HG03571 (cell line): ENCODE measurements around the gene PADI2.

Experiments used
- ATAC-seq: cut with Tn5 transposase; IDR thresholded peaks from one replicate; pipeline ENCODE4 v1.9.1; 2021; ENCODE audit not compliant: unreplicated experiment

Gene PADI2

GRCh38 chr1:17116643-17117042, 2.6 kb downstream of the PADI2 start:
- no peak for ATAC-seq

- no peak for ATAC-seq
Observed at GRCh38 chr1:17113963-17114362, 5.3 kb downstream of the PADI2 start.

- no peak for ATAC-seq
Observed at GRCh38 chr1:17112496-17113236, 6.6 kb downstream of the PADI2 start.

GRCh38 chr1:17112076-17112475, 7.2 kb downstream of the PADI2 start:
- ATAC-seq = no peak

- ATAC-seq = no peak
Observed at GRCh38 chr1:17110555-17110926, 8.7 kb downstream of the PADI2 start.

- ATAC-seq = no peak
Observed at GRCh38 chr1:17109892-17110554, 9.2 kb downstream of the PADI2 start.

GRCh38 chr1:17108786-17109185, 10.5 kb downstream of the PADI2 start:
- no peak for ATAC-seq

- ATAC-seq = no peak
Observed at GRCh38 chr1:17108360-17108759, 10.9 kb downstream of the PADI2 start.

GRCh38 chr1:17104782-17105181, 14.5 kb downstream of the PADI2 start:
- no peak for ATAC-seq

GRCh38 chr1:17102232-17102631, 17.0 kb downstream of the PADI2 start:
- ATAC-seq = no peak

GRCh38 chr1:17101261-17101660, 18.0 kb downstream of the PADI2 start:
- no peak for ATAC-seq

- no peak for ATAC-seq
Observed at GRCh38 chr1:17099616-17100340, 19.5 kb downstream of the PADI2 start.

GRCh38 chr1:17098446-17099317, 20.6 kb downstream of the PADI2 start:
- no peak for ATAC-seq

- ATAC-seq = no peak
Observed at GRCh38 chr1:17097787-17098186, 21.5 kb downstream of the PADI2 start.

GRCh38 chr1:17097147-17097546, 22.1 kb downstream of the PADI2 start:
- ATAC-seq = no peak

GRCh38 chr1:17096584-17096983, 22.7 kb downstream of the PADI2 start:
- no peak for ATAC-seq

- no peak for ATAC-seq
Observed at GRCh38 chr1:17095141-17095540, 24.1 kb downstream of the PADI2 start.

- no peak for ATAC-seq
Observed at GRCh38 chr1:17094664-17095063, 24.6 kb downstream of the PADI2 start.

- no peak for ATAC-seq
Observed at GRCh38 chr1:17093822-17094393, 25.3 kb downstream of the PADI2 start.

GRCh38 chr1:17091252-17091651, 28.0 kb downstream of the PADI2 start:
- ATAC-seq = no peak

- ATAC-seq = no peak
Observed at GRCh38 chr1:17089506-17089905, 29.7 kb downstream of the PADI2 start.
